Stimulated activated CD4-positive, alpha-beta T cell treated with anti-CD3 and anti-CD28 coated beads, TNF-alpha, amount 100 ng/mL, for 1 hour (primary cell): ENCODE results near the gene CNR2.
A peak's percentile ranks its signal among the peaks of the same experiment; 100 is the strongest.
"Not testable (repeated sequence)": the region's sequence is repeated elsewhere in the genome, so short reads cannot be mapped to it uniquely, and the experiment has no call there.

Experiments used
- DNase-seq, 3 donors: peaks; one replicate each; pipeline ENCODE4 v3.0.0-alpha.2; 2020; ENCODE audit warnings: low read depth in 3 of 3, low spot score in 1 of 3

The CNR2 gene

GRCh38 chr1:23913212-23913880, at the start of gene CNR2:
CNR2 (minus strand) TSS chr1:23913362; CDS start chr1:23875617, 37,745 bp downstream.
- no peak for DNase-seq

GRCh38 chr1:23960291-23961020, 47.3 kb upstream of the CNR2 start:
- no peak for DNase-seq

- peak; percentile 80 to 92 (median 89) for DNase-seq
Observed at GRCh38 chr1:23959461-23960290, 46.5 kb upstream of the CNR2 start, which contains the start of gene PNRC2. PNRC2 (plus strand) TSS chr1:23959828; CDS start chr1:23961458, 1,630 bp downstream.

- DNase-seq: peak; percentile 70 to 78 (median 75)
Observed at GRCh38 chr1:23958810-23959460, 45.8 kb upstream of the CNR2 start.

GRCh38 chr1:23958040-23958809, 45.1 kb upstream of the CNR2 start:
- DNase-seq: not testable (repeated sequence)

- DNase-seq: no peak
Observed at GRCh38 chr1:23957096-23957495, 43.9 kb upstream of the CNR2 start.

GRCh38 chr1:23953020-23953419, 39.9 kb upstream of the CNR2 start:
- no peak for DNase-seq

- no peak for DNase-seq
Observed at GRCh38 chr1:23947366-23947765, 34.2 kb upstream of the CNR2 start.

GRCh38 chr1:23936481-23937176, 23.5 kb upstream of the CNR2 start:
- DNase-seq: no peak

GRCh38 chr1:23931491-23931880, 18.3 kb upstream of the CNR2 start:
- DNase-seq: no peak

- DNase-seq: no peak
Observed at GRCh38 chr1:23930861-23931490, 17.8 kb upstream of the CNR2 start.

GRCh38 chr1:23930270-23930669, 17.1 kb upstream of the CNR2 start:
- DNase-seq: no peak

GRCh38 chr1:23928789-23929188, 15.6 kb upstream of the CNR2 start:
- no peak for DNase-seq

GRCh38 chr1:23927097-23927496, 13.9 kb upstream of the CNR2 start:
- no peak for DNase-seq

GRCh38 chr1:23925279-23925678, 12.1 kb upstream of the CNR2 start:
- DNase-seq: no peak

GRCh38 chr1:23924601-23925000, 11.4 kb upstream of the CNR2 start:
- DNase-seq: no peak

- no peak for DNase-seq
Observed at GRCh38 chr1:23923592-23924499, 10.7 kb upstream of the CNR2 start.

- DNase-seq: no peak
Observed at GRCh38 chr1:23922321-23922943, 9.3 kb upstream of the CNR2 start.
